ENCODE measurements around the gene MAP2K6.

Gene MAP2K6

GRCh38 chr17:69480245-69480644 lies 65.7 kb downstream of the MAP2K6 start:
- Histone ChIP-seq H3K27me3 (ENCODE audit: control insufficient read depth in 3 of 3, insufficient read depth in 3 of 3, low read depth in 1 of 3, low read length in 3 of 3) (no peaks in the 10 kb centered on the region), H3K79me1 (ENCODE audit: low read depth, low read length) (no peaks in the 10 kb centered on the region), H3K36me3 (replicated peaks in 1 of 2; ENCODE audit: control insufficient read depth in 2 of 2, insufficient read depth in 2 of 2, low read length in 2 of 2) (no peaks in the 10 kb centered on the region), H3K18ac (ENCODE audit: low read length) (no peak overlapping the region), H2AK5ac (ENCODE audit: low read depth, low read length) (no peak overlapping the region), H3K9ac (ENCODE audit: low read depth, low read length, poor library complexity) (no peak overlapping the region), H4K91ac (ENCODE audit: low read depth, low read length, poor library complexity) (no peak overlapping the region), H2BK5ac (ENCODE audit: low read length) (no peak overlapping the region), H3K4me1 (ENCODE audit: control insufficient read depth in 2 of 2, insufficient read depth in 1 of 2, low read depth in 1 of 2, low read length in 2 of 2) (no peaks in the 10 kb centered on the region), H3K9me3 (replicated peaks in 1 of 2; ENCODE audit: control insufficient read depth in 2 of 2, insufficient read depth in 1 of 2, low read depth in 1 of 2, low read length in 2 of 2) (no peaks in the 10 kb centered on the region), H3K4me3 (ENCODE audit: low read length in 2 of 2) (no peak overlapping the region), H3K14ac (ENCODE audit: low read length) (no peak overlapping the region), H2BK12ac (ENCODE audit: low read length) (no peak overlapping the region), H3K23ac (ENCODE audit: low read depth, low read length, poor library complexity) (no peak overlapping the region), H3K27ac (replicated peaks; ENCODE audit: low read length) (no peak overlapping the region), H2BK120ac (ENCODE audit: low read depth, low read length) (no peak overlapping the region), H4K8ac (ENCODE audit: low read depth, low read length) (no peak overlapping the region), H3K4ac (ENCODE audit: low read length) (no peak overlapping the region), H2AFZ (ENCODE audit: low read length) (no peak overlapping the region), H3K4me2 (ENCODE audit: insufficient read depth, low read length, poor library complexity, severe bottlenecking) (no peak overlapping the region), H2BK15ac (ENCODE audit: low read length) (no peak overlapping the region)
- no peak for DNase-seq (ENCODE audit: low spot score)
- no CpG with 5 or more reads among the region's 4 CpGs for WGBS, 2 donors (ENCODE audit: extremely low coverage in 2 of 2, insufficient read length in 2 of 2, insufficient replicate concordance in 1 of 2)

GRCh38 chr17:69485251-69485661 lies 70.8 kb downstream of the MAP2K6 start:
- H3K36me3 ChIP-seq (replicated peaks in 1 of 2; ENCODE audit: control insufficient read depth in 2 of 2, insufficient read depth in 2 of 2, low read length in 2 of 2) = no peaks in the 10 kb centered on the region
- H3K23ac ChIP-seq (ENCODE audit: low read depth, low read length, poor library complexity) = no peak overlapping the region
- no peak overlapping the region for H3K9ac ChIP-seq (ENCODE audit: low read depth, low read length, poor library complexity)
- H2AK5ac ChIP-seq (ENCODE audit: low read depth, low read length) = no peak overlapping the region
- H4K91ac ChIP-seq (ENCODE audit: low read depth, low read length, poor library complexity) = no peak overlapping the region
- DNase-seq (ENCODE audit: low spot score) = no peak
- H3K18ac ChIP-seq (ENCODE audit: low read length) = no peak overlapping the region
- WGBS, 2 donors (ENCODE audit: extremely low coverage in 2 of 2, insufficient read length in 2 of 2, insufficient replicate concordance in 1 of 2) = no CpG with 5 or more reads among the region's 3 CpGs
- no peak overlapping the region for H4K8ac ChIP-seq (ENCODE audit: low read depth, low read length)
- H3K79me1 ChIP-seq (ENCODE audit: low read depth, low read length) = no peaks in the 10 kb centered on the region
- H2BK12ac ChIP-seq (ENCODE audit: low read length) = no peak overlapping the region
- H3K4me1 ChIP-seq (ENCODE audit: control insufficient read depth in 2 of 2, insufficient read depth in 1 of 2, low read depth in 1 of 2, low read length in 2 of 2) = peaks cover 0 to under 1% of the 10 kb centered on the region in 2 donors
- H2BK120ac ChIP-seq (ENCODE audit: low read depth, low read length) = no peak overlapping the region
- no peak overlapping the region for H3K27ac ChIP-seq (replicated peaks; ENCODE audit: low read length)
- no peak overlapping the region for H3K4me2 ChIP-seq (ENCODE audit: insufficient read depth, low read length, poor library complexity, severe bottlenecking)
- H3K4ac ChIP-seq (ENCODE audit: low read length) = no peak overlapping the region
- no peak overlapping the region for H2BK5ac ChIP-seq (ENCODE audit: low read length)
- H2BK15ac ChIP-seq (ENCODE audit: low read length) = no peak overlapping the region
- H3K9me3 ChIP-seq (replicated peaks in 1 of 2; ENCODE audit: control insufficient read depth in 2 of 2, insufficient read depth in 1 of 2, low read depth in 1 of 2, low read length in 2 of 2) = no peaks in the 10 kb centered on the region
- no peak overlapping the region for H2AFZ ChIP-seq (ENCODE audit: low read length)
- H3K27me3 ChIP-seq (ENCODE audit: control insufficient read depth in 3 of 3, insufficient read depth in 3 of 3, low read depth in 1 of 3, low read length in 3 of 3) = no peaks in the 10 kb centered on the region
- no peak overlapping the region for H3K4me3 ChIP-seq (ENCODE audit: low read length in 2 of 2)
- H3K14ac ChIP-seq (ENCODE audit: low read length) = no peak overlapping the region

- Histone ChIP-seq H3K4ac (ENCODE audit: low read length) (no peak overlapping the region), H3K9ac (ENCODE audit: low read depth, low read length, poor library complexity) (no peak overlapping the region), H2AFZ (ENCODE audit: low read length) (no peak overlapping the region), H3K4me1 (ENCODE audit: control insufficient read depth in 2 of 2, insufficient read depth in 1 of 2, low read depth in 1 of 2, low read length in 2 of 2) (peaks cover 0 to 2% of the 10 kb centered on the region in 2 donors), H4K8ac (ENCODE audit: low read depth, low read length) (no peak overlapping the region), H3K79me1 (ENCODE audit: low read depth, low read length) (no peaks in the 10 kb centered on the region), H4K91ac (ENCODE audit: low read depth, low read length, poor library complexity) (no peak overlapping the region), H3K18ac (ENCODE audit: low read length) (no peak overlapping the region), H3K4me2 (ENCODE audit: insufficient read depth, low read length, poor library complexity, severe bottlenecking) (no peak overlapping the region), H3K14ac (ENCODE audit: low read length) (no peak overlapping the region), H2BK5ac (ENCODE audit: low read length) (no peak overlapping the region), H3K36me3 (replicated peaks in 1 of 2; ENCODE audit: control insufficient read depth in 2 of 2, insufficient read depth in 2 of 2, low read length in 2 of 2) (no peaks in the 10 kb centered on the region), H2AK5ac (ENCODE audit: low read depth, low read length) (no peak overlapping the region), H3K4me3 (ENCODE audit: low read length in 2 of 2) (no peak overlapping the region), H3K27me3 (ENCODE audit: control insufficient read depth in 3 of 3, insufficient read depth in 3 of 3, low read depth in 1 of 3, low read length in 3 of 3) (no peaks in the 10 kb centered on the region), H3K23ac (ENCODE audit: low read depth, low read length, poor library complexity) (no peak overlapping the region), H2BK15ac (ENCODE audit: low read length) (no peak overlapping the region), H2BK12ac (ENCODE audit: low read length) (no peak overlapping the region), H3K9me3 (replicated peaks in 1 of 2; ENCODE audit: control insufficient read depth in 2 of 2, insufficient read depth in 1 of 2, low read depth in 1 of 2, low read length in 2 of 2) (no peaks in the 10 kb centered on the region), H3K27ac (replicated peaks; ENCODE audit: low read length) (no peak overlapping the region), H2BK120ac (ENCODE audit: low read depth, low read length) (no peak overlapping the region)
- WGBS, 2 donors (ENCODE audit: extremely low coverage in 2 of 2, insufficient read length in 2 of 2, insufficient replicate concordance in 1 of 2) = no CpG with 5 or more reads among the region's 3 CpGs
- DNase-seq (ENCODE audit: low spot score) = no peak
These were observed 71.6 kb downstream of the MAP2K6 start for GRCh38 chr17:69485901-69486643.

- H2AK5ac ChIP-seq (ENCODE audit: low read depth, low read length) = no peak overlapping the region
- H3K9ac ChIP-seq (ENCODE audit: low read depth, low read length, poor library complexity) = no peak overlapping the region
- no CpG with 5 or more reads among the region's 13 CpGs for WGBS, 2 donors (ENCODE audit: extremely low coverage in 2 of 2, insufficient read length in 2 of 2, insufficient replicate concordance in 1 of 2)
- H3K18ac ChIP-seq (ENCODE audit: low read length) = no peak overlapping the region
- H3K27ac ChIP-seq (replicated peaks; ENCODE audit: low read length) = no peak overlapping the region
- no peak overlapping the region for H2AFZ ChIP-seq (ENCODE audit: low read length)
- H2BK120ac ChIP-seq (ENCODE audit: low read depth, low read length) = no peak overlapping the region
- H2BK15ac ChIP-seq (ENCODE audit: low read length) = no peak overlapping the region
- no peak overlapping the region for H4K8ac ChIP-seq (ENCODE audit: low read depth, low read length)
- H2BK5ac ChIP-seq (ENCODE audit: low read length) = no peak overlapping the region
- H3K9me3 ChIP-seq (replicated peaks in 1 of 2; ENCODE audit: control insufficient read depth in 2 of 2, insufficient read depth in 1 of 2, low read depth in 1 of 2, low read length in 2 of 2) = no peaks in the 10 kb centered on the region
- H3K4me3 ChIP-seq (ENCODE audit: low read length in 2 of 2) = no peak overlapping the region
- H2BK12ac ChIP-seq (ENCODE audit: low read length) = no peak overlapping the region
- no peaks in the 10 kb centered on the region for H3K79me1 ChIP-seq (ENCODE audit: low read depth, low read length)
- peaks cover 0 to 2% of the 10 kb centered on the region in 2 donors for H3K4me1 ChIP-seq (ENCODE audit: control insufficient read depth in 2 of 2, insufficient read depth in 1 of 2, low read depth in 1 of 2, low read length in 2 of 2)
- no peak overlapping the region for H3K23ac ChIP-seq (ENCODE audit: low read depth, low read length, poor library complexity)
- H3K27me3 ChIP-seq (ENCODE audit: control insufficient read depth in 3 of 3, insufficient read depth in 3 of 3, low read depth in 1 of 3, low read length in 3 of 3) = no peaks in the 10 kb centered on the region
- H3K14ac ChIP-seq (ENCODE audit: low read length) = no peak overlapping the region
- H4K91ac ChIP-seq (ENCODE audit: low read depth, low read length, poor library complexity) = no peak overlapping the region
- H3K36me3 ChIP-seq (replicated peaks in 1 of 2; ENCODE audit: control insufficient read depth in 2 of 2, insufficient read depth in 2 of 2, low read length in 2 of 2) = no peaks in the 10 kb centered on the region
- no peak overlapping the region for H3K4me2 ChIP-seq (ENCODE audit: insufficient read depth, low read length, poor library complexity, severe bottlenecking)
- no peak for DNase-seq (ENCODE audit: low spot score)
- no peak overlapping the region for H3K4ac ChIP-seq (ENCODE audit: low read length)
These were observed 72.5 kb downstream of the MAP2K6 start for GRCh38 chr17:69486779-69487637.
